HEK293T (cell line): ENCODE results near the gene NEB.
A peak's percentile ranks its signal among the peaks of the same experiment; 100 is the strongest.

Experiments used
- CTCF ChIA-PET: fragments of 350-600 bp; formaldehyde crosslinking; extraction: SDS; loops from one replicate; lab custom pipeline; 2021; ENCODE audit warnings: antibody characterized with exemption, inconsistent platforms; lab: Yijun Ruan, JAX
- POLR2A ChIA-PET: fragments of 350-600 bp; formaldehyde crosslinking; extraction: SDS; loops from one replicate; lab custom pipeline; 2020; ENCODE audit warnings: antibody characterized with exemption, inconsistent platforms; lab: Yijun Ruan, JAX
- DNase-seq: peaks from one replicate; pipeline ENCODE4 v3.0.0; 2012; ENCODE audit warnings: mixed read lengths; ENCODE audit errors: extremely low spot score
- ARNT ChIP-seq: fragments of 450-650 bp; IDR thresholded peaks from 2 replicates; pipeline ENCODE4 v1.6.1; 2017; ENCODE audit warnings: mild to moderate bottlenecking
- BHLHE40 ChIP-seq: fragments of 450-650 bp; IDR thresholded peaks from 2 replicates; pipeline ENCODE4 v1.6.1; 2016; ENCODE audit warnings: mild to moderate bottlenecking, moderate library complexity, borderline replicate concordance
- CTBP1 ChIP-seq: fragments of 450-650 bp; IDR thresholded peaks from 2 replicates; pipeline ENCODE4 v1.6.1; 2016; ENCODE audit warnings: borderline replicate concordance
- ELF4 ChIP-seq: fragments of 450-650 bp; IDR thresholded peaks from 2 replicates; pipeline ENCODE4 v1.6.1; 2017; ENCODE audit warnings: antibody characterized with exemption
- FOXA1 ChIP-seq: fragments of 450-650 bp; IDR thresholded peaks from 2 replicates; pipeline ENCODE4 v1.6.1; 2016; ENCODE audit warnings: mild to moderate bottlenecking
- FOXK2 ChIP-seq: fragments of 450-650 bp; IDR thresholded peaks from 2 replicates; pipeline ENCODE4 v1.6.1; 2016; ENCODE audit warnings: mild to moderate bottlenecking
- FOXM1 ChIP-seq: fragments of 450-650 bp; IDR thresholded peaks from 2 replicates; pipeline ENCODE4 v1.6.1; 2017; ENCODE audit warnings: mild to moderate bottlenecking, borderline replicate concordance
- HDGF ChIP-seq: fragments of 450-650 bp; IDR thresholded peaks from 2 replicates; pipeline ENCODE4 v1.6.1; 2017; ENCODE audit warnings: antibody characterized with exemption, borderline replicate concordance
- L3MBTL2 ChIP-seq: fragments of 450-650 bp; conservative IDR thresholded peaks from 2 replicates; pipeline ENCODE4 v1.6.1; 2016; ENCODE audit warnings: mild to moderate bottlenecking
- LEF1 ChIP-seq: fragments of 450-650 bp; IDR thresholded peaks from 2 replicates; pipeline ENCODE4 v1.6.1; 2017; ENCODE audit warnings: mild to moderate bottlenecking, borderline replicate concordance
- NFRKB ChIP-seq: fragments of 450-650 bp; IDR thresholded peaks from 2 replicates; pipeline ENCODE4 v1.6.1; 2016; ENCODE audit warnings: mild to moderate bottlenecking, moderate library complexity
- SP1 ChIP-seq: fragments of 450-650 bp; IDR thresholded peaks from 2 replicates; pipeline ENCODE4 v1.6.1; 2017
- SUZ12 ChIP-seq: fragments of 450-650 bp; IDR thresholded peaks from 2 replicates; pipeline ENCODE4 v1.6.1; 2016; ENCODE audit warnings: mild to moderate bottlenecking
- TARDBP ChIP-seq: fragments of 450-650 bp; IDR thresholded peaks from 2 replicates; pipeline ENCODE4 v1.6.1; 2016
- ZNF384 ChIP-seq: fragments of 450-650 bp; IDR thresholded peaks from 2 replicates; pipeline ENCODE4 v1.6.1; 2016
- TF ChIP-seq, protein P1 (sequence below): fragments of 450-650 bp; IDR thresholded peaks from 2 replicates; pipeline ENCODE4 v1.6.1; 2016

Gene NEB

DNA sequence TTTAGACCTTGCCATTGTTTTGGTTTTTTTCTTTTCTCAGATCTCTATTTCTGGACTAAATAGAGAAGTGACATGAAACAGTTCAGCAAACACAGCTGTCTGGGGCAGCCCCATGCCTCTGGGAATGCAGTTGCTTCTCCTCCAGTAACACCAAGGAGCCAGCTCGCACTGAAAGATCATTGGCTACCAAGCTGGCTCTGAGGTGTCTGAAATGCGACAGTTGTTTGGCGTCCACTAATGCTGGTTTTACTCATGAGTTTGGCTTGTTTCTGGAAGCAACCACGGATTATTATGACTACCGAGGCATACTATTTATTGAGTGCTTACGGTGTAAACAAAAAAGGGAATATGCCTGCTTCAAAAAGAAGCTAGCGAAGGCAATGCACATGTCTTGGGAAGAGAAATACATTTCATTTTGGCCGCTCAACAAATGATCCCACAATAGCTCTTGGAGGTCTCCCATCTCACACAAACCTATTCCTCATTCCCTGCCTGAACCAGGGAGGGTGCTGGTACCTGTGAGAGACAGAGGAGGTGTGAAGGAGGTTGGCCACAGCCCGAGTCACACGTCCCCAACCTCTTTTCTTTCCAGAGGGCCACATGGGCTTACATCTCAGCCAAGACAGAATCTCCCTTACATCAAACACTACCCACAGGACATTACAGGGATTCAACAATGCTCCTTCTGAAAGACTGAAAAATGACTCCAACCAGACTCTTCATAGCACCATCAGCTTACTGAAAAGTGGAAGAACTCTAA, 37.5 kb upstream of the NEB start:
- no peak for DNase-seq
- ChIA-PET POLR2A (no interaction called here), CTCF (interaction anchor here (0.7 kb wide), 1 partner anchor 405 kb away, joined by 3 read pairs; no protein-coding TSS in a partner anchor)
- TF ChIP-seq HDGF (no peak), NFRKB (no peak), CTBP1 (no peak)
- TF ChIP-seq, protein P1, sequence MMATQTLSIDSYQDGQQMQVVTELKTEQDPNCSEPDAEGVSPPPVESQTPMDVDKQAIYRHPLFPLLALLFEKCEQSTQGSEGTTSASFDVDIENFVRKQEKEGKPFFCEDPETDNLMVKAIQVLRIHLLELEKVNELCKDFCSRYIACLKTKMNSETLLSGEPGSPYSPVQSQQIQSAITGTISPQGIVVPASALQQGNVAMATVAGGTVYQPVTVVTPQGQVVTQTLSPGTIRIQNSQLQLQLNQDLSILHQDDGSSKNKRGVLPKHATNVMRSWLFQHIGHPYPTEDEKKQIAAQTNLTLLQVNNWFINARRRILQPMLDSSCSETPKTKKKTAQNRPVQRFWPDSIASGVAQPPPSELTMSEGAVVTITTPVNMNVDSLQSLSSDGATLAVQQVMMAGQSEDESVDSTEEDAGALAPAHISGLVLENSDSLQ = no peak

DNA sequence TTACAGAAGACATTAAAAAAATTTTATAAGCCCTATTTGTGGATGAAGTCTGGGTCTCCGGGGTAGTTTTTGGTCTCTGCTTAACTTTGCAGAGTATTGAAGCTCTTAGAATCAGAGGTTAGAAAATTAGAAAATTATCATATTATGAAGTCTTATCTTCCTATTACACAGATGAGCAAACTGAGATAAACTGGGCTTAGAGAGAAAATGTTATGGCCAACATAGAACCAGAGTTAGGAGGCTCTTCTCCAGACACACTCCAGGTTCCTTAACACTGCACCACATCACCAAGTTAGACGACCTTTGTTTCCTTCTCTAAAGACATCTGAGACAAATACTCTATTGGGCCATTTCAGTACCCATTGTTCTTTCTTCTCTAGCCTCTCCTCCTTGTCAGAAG, 36.7 kb upstream of the NEB start:
- POLR2A ChIA-PET = no interaction called here

DNA sequence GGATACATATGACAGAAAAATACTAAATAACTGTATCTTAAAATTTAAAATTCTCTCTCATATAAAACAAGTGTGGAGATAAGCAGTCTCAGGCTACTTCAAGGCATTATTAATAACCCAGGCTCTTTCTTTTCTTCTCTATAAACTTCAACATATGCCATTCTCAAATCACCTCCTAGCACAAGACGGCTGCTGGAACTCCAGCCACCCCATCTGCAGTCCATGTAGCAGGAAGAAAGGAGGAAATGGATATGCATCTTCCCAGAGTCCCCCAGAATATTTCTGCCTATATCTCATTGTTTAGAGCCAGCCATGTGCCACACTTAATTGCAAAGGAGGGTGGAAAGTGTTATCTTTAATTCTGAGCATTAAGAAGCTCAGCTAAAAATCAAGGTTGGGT, 35.3 kb upstream of the NEB start:
- POLR2A ChIA-PET = no interaction called here
- CTCF ChIA-PET = no interaction called here

More for the DNA sequence above, 36.7 kb upstream of the NEB start:
- CTCF ChIA-PET = interaction anchor here (0.6 kb wide), 1 partner anchor 87 kb away, joined by 3 read pairs; no protein-coding TSS in a partner anchor
- TF ChIP-seq FOXM1 (no peak), FOXA1 (no peak), LEF1 (no peak)
- TF ChIP-seq, protein P1 = no peak
- no peak for DNase-seq

DNA sequence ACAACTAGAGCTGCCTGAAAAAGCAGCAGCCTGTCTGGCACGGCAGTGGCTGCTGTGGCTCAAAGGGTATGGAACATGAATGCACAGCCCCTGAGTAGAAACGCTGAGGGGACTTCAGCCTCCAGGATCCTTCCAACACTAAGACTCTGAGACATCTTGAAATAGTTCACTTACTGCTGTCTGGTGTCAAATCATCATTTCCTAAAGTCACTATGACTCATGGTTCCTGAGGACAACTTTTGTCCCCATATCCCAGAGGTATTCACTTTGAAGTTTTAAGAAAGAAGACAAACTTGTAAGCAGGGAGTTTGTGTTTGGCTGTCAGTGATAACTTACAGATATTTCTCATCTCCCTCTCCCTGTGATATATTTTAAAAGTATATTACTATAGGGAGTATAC, 33.3 kb upstream of the NEB start:
- TF ChIP-seq ELF4 (no peak), FOXA1 (no peak)
- CTCF ChIA-PET = no interaction called here
- DNase-seq = no peak
- POLR2A ChIA-PET = no interaction called here

More for the DNA sequence above, 35.3 kb upstream of the NEB start:
- no peak for TF ChIP-seq SP1
- no peak for TF ChIP-seq ZNF384
- no peak for TF ChIP-seq BHLHE40
- TF ChIP-seq SUZ12 = no peak
- no peak for TF ChIP-seq FOXM1
- TF ChIP-seq HDGF = no peak
- TF ChIP-seq L3MBTL2 = no peak
- no peak for TF ChIP-seq ARNT
- no peak for TF ChIP-seq LEF1
- TF ChIP-seq NFRKB = no peak
- no peak for TF ChIP-seq FOXK2
- no peak for TF ChIP-seq TARDBP
- TF ChIP-seq FOXA1 = no peak
- TF ChIP-seq ELF4 = no peak
- TF ChIP-seq CTBP1 = no peak
- TF ChIP-seq, protein P1 = no peak
- no peak for DNase-seq

DNA sequence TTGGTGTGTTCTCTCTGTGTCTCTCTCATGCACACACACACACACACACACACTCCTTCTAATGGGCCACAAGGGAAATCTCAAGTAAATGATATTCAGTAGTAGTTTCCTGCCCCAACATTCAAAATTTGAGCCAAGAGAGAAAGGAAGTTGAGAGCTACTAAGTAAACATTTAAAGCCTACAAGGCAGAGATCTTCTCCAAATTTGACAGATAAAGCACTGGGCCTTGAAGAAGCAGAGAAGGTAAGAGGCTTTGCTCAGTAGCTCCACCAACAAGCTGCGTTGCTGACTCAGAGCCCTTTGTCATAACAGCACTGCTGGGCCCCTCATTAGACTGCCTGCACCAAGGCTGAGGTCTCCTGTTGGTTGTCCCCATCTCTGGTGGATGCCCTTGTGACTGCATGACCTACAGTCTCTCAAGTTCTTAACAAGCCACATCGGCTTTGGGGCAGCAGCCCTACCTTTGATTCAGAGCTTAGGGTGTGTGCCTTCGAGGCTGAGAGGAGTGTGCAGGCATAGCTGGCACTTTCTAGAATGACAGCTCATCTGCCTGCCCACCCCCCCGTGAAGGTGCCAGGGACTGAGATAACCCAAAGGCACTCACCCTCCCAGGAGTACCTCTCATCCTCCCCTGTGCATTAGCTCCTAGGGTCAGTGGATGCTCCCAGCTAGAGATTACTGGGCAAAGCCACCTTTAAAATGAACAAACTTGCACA, 32.3 kb upstream of the NEB start:
- ChIA-PET POLR2A (no interaction called here), CTCF (no interaction called here)
- TF ChIP-seq ELF4 (no peak), BHLHE40 (no peak), ZNF384 (no peak), TARDBP (no peak), SP1 (no peak), LEF1 (no peak), FOXM1 (no peak), NFRKB (no peak), HDGF (no peak), FOXK2 (no peak), SUZ12 (no peak)
- DNase-seq = no peak

DNA sequence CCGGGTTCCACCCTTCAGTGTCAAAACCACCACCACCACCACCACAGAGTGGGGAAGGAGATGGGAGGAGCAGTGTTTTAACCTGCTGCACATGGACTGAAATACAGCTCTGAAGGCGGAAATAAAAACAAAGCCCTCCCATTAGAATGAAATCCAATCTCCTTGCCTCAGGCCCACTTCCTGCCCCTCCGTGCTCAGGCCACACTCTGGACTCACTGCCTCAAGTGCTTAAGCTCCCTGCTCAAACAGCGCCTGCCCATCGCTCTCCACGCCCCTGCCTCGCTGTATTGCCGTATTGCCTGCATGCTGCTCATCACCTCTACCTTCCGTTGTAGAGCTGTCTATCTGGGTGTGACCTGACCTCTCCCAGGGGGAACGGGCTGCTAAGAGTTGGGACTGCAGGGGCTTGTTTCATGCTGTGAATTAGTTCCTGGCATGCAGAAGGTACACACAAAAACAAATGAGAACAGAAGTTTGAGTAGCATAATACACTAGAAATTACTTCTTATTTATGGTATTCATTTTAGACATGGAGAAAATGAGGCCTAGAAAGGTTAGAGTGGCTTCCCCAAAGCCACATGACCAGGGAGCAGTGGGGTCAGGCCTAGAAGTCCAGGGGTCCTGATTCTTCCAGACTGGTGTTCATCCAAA, 31.6 kb upstream of the NEB start:
- ChIA-PET POLR2A (interaction anchor here (0.9 kb wide), 1 partner anchor 9 kb away, joined by 3 read pairs; no protein-coding TSS in a partner anchor), CTCF (interaction anchor here (1.1 to 1.2 kb wide), 2 partner anchors 14 to 33 kb away, joined by 3 read pairs; no protein-coding TSS in a partner anchor)
- DNase-seq = peak; percentile 47
- TF ChIP-seq BHLHE40 = no peak
- TF ChIP-seq L3MBTL2 = no peak; the same call in 1 of the 2 replicates
- TF ChIP-seq TARDBP = no peak
- no peak for TF ChIP-seq SP1
- TF ChIP-seq FOXK2 = no peak
- no peak for TF ChIP-seq ELF4
- no peak for TF ChIP-seq SUZ12
- TF ChIP-seq, protein P1 = no peak
- TF ChIP-seq HDGF = no peak
- TF ChIP-seq ARNT = no peak
- TF ChIP-seq NFRKB = no peak
- TF ChIP-seq LEF1 = no peak
- TF ChIP-seq FOXA1 = no peak
- no peak for TF ChIP-seq ZNF384
- TF ChIP-seq FOXM1 = no peak
- no peak for TF ChIP-seq CTBP1
